ENCODE data around the gene KRTAP5-7. TPM values are rescaled to one million over a fixed set of nuclear protein-coding genes. Genes with fewer than 3 reads are reported as not detected.

Gene KRTAP5-7
- total RNA-seq, 1 experiment from 2014 or later: not detected

DNA sequence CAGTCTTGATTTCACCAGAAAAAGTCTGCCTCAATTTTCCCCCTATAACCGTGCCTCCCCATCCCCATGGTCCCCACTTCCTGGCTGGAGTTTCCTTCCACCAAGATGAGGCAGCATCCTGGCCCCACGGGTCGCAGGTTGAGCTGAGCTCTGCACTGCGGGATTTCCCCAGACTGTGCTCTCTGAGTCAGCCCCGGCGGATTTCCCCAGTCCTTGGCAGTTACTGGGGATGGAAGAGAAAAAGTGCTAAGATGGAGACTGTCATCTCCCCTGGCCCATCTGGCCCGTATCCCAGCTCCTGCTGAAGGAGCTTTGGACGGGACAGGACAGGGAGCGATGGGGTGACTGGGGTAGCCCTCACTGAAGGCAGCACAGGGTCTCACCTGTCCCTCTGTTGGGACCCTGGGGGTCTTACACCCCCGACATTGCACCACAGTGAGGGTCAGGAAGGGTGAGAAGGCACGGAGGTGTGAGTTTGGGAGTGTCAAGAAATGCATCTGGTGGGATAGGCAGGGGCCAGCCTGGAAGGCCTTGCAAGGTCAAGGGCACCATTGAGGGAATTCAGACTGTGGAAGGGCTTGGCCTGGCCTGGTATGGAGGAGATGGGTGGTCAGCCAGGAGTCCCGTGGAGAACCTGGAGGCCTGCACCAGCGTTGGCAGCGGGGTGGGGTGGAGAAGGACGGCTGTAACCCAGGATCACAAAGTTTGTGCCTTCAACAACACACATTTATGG, 37.6 kb upstream of the KRTAP5-7 start:
- POLR2A ChIA-PET: interaction anchor here (0.7 kb wide), 1 partner anchor 37 kb away, joined by 4 read pairs; the partner anchor contains the start of gene NADSYN1
- DNase-seq: peak in 1 of 2 experiments; percentile 34
- Histone ChIP-seq H3K4me1 (peaks cover 23% of the 10 kb centered on the region), H3K36me3 (ENCODE audit: control insufficient read depth, insufficient read depth, low read length) (peaks cover 12% of the 10 kb centered on the region; the same call in 1 of the 2 replicates), H3K27me3 (replicated peaks; ENCODE audit: control insufficient read depth, insufficient read depth, low read length) (no peaks in the 10 kb centered on the region), H3K9me3 (no peaks in the 10 kb centered on the region), H3K4me3 (ENCODE audit: low read depth, low read length) (no peak overlapping the region)
- Mint-ChIP-seq H3K36me3 (ENCODE audit: insufficient read depth, unreplicated experiment) (peaks cover 49% of the 10 kb centered on the region), H3K9me3 (ENCODE audit: unreplicated experiment) (no peaks in the 10 kb centered on the region), H3K4me1 (ENCODE audit: low read depth, unreplicated experiment) (peaks cover 21% of the 10 kb centered on the region), H3K4me3 (ENCODE audit: unreplicated experiment) (no peak overlapping the region), H3K27ac (ENCODE audit: unreplicated experiment) (peak overlapping the region; percentile 40), H3K27me3 (ENCODE audit: insufficient read depth, unreplicated experiment) (no peaks in the 10 kb centered on the region)
- TF ChIP-seq CTCF (IDR thresholded peaks at IDR 0.05; ENCODE audit: insufficient read depth in 1 of 2, low read depth in 1 of 2, low read length in 1 of 2, severe bottlenecking in 1 of 2, unreplicated experiment in 1 of 2): no peak
- intact Hi-C loops (cut with micrococcal nuclease; ENCODE audit: unreplicated experiment): loop anchor here (2.0 kb wide), 4 partner anchors 19 to 91 kb away; partner anchors contain the start of gene DHCR7
- no TSS peak for BruUV-seq (replicated peaks)
- CTCF ChIA-PET: interaction anchor here (1.6 kb wide), 1 partner anchor 37 kb away, joined by 6 read pairs; the partner anchor contains the start of gene NADSYN1

GRCh38 chr11:71490044-71490730, 36.9 kb upstream of the KRTAP5-7 start:
- Mint-ChIP-seq H3K36me3 (ENCODE audit: insufficient read depth, unreplicated experiment) (peaks cover 52% of the 10 kb centered on the region), H3K27me3 (ENCODE audit: insufficient read depth, unreplicated experiment) (no peaks in the 10 kb centered on the region), H3K27ac (ENCODE audit: unreplicated experiment) (no peak overlapping the region), H3K4me3 (ENCODE audit: unreplicated experiment) (no peak overlapping the region), H3K4me1 (ENCODE audit: low read depth, unreplicated experiment) (peaks cover 21% of the 10 kb centered on the region), H3K9me3 (ENCODE audit: unreplicated experiment) (no peaks in the 10 kb centered on the region)
- Histone ChIP-seq H3K4me3 (ENCODE audit: low read depth, low read length) (no peak overlapping the region), H3K27me3 (replicated peaks; ENCODE audit: control insufficient read depth, insufficient read depth, low read length) (no peaks in the 10 kb centered on the region), H3K9me3 (no peaks in the 10 kb centered on the region), H3K36me3 (ENCODE audit: control insufficient read depth, insufficient read depth, low read length) (peaks cover 10% of the 10 kb centered on the region; the same call in 1 of the 2 replicates), H3K4me1 (peaks cover 23% of the 10 kb centered on the region)
- intact Hi-C loops (cut with micrococcal nuclease; ENCODE audit: unreplicated experiment): no loop called here
- no TSS peak for BruUV-seq (replicated peaks)
- CTCF ChIA-PET: no interaction called here
- DNase-seq: peak in 1 of 2 experiments; percentile 32
- no peak for TF ChIP-seq CTCF (IDR thresholded peaks at IDR 0.05; ENCODE audit: insufficient read depth in 1 of 2, low read depth in 1 of 2, low read length in 1 of 2, severe bottlenecking in 1 of 2, unreplicated experiment in 1 of 2)
- POLR2A ChIA-PET: no interaction called here

DNA sequence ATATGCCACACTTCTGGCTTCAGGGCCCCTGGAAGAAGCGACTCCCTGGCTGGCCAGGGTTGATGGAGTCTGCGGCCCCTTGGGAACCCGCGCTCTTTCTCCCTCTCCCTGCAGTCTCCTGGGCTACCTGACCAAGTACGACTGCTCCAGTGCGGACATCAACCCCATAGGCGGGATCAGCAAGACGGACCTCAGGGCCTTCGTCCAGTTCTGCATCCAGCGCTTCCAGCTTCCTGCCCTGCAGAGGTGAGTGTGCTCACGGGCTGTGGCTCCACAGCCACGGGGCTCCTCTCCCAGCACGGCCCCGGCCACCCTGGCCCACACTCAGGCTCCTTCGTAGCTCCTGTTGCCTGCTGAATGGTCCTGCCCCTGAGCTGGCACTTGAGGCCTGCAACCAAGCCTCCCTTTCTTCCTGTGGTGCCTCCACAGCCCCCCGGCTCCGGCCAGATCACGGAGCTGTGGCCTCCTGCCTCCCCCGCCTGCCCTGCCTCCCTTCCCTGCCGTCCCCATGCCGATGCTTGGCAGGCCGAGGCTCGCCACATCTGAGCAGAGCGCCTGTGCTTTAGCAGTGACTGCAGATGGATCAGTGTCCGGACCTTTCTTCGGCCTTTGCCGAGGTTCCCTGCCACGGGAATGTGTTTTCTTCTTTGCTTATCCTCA, 36.2 kb upstream of the KRTAP5-7 start:
- H3K4me3 Mint-ChIP-seq (ENCODE audit: unreplicated experiment): no peak overlapping the region
- no peaks in the 10 kb centered on the region for H3K27me3 Mint-ChIP-seq (ENCODE audit: insufficient read depth, unreplicated experiment)
- Histone ChIP-seq H3K4me3 (ENCODE audit: low read depth, low read length) (no peak overlapping the region), H3K9me3 (no peaks in the 10 kb centered on the region), H3K4me1 (peaks cover 23% of the 10 kb centered on the region), H3K36me3 (ENCODE audit: control insufficient read depth, insufficient read depth, low read length) (peaks cover 12% of the 10 kb centered on the region; the same call in 1 of the 2 replicates), H3K27me3 (replicated peaks; ENCODE audit: control insufficient read depth, insufficient read depth, low read length) (no peaks in the 10 kb centered on the region)
- peaks cover 59% of the 10 kb centered on the region for H3K36me3 Mint-ChIP-seq (ENCODE audit: insufficient read depth, unreplicated experiment)
- no peak overlapping the region for H3K27ac Mint-ChIP-seq (ENCODE audit: unreplicated experiment)
- ChIA-PET CTCF (no interaction called here), POLR2A (no interaction called here)
- peak in 1 of 2 experiments; percentile 29 for DNase-seq
- BruUV-seq (replicated peaks): no TSS peak
- no peak for TF ChIP-seq CTCF (IDR thresholded peaks at IDR 0.05; ENCODE audit: insufficient read depth in 1 of 2, low read depth in 1 of 2, low read length in 1 of 2, severe bottlenecking in 1 of 2, unreplicated experiment in 1 of 2)
- H3K9me3 Mint-ChIP-seq (ENCODE audit: unreplicated experiment): no peaks in the 10 kb centered on the region
- H3K4me1 Mint-ChIP-seq (ENCODE audit: low read depth, unreplicated experiment): peaks cover 21% of the 10 kb centered on the region
- intact Hi-C loops (cut with micrococcal nuclease; ENCODE audit: unreplicated experiment): no loop called here
